WTC11 (cell line): ENCODE data around the gene MEGF6. TPM values are rescaled to one million over a fixed set of nuclear protein-coding genes. Genes with fewer than 3 reads are reported as not detected.

Experiments
- ATAC-seq: fragments of 200-7000 bp; cut with Tn5 transposase; 2 replicates; pipeline ENCODE4 v1.10.0; 2021; ENCODE audit warnings: mild to moderate bottlenecking, moderate library complexity
- CTCF ChIA-PET: fragments of 300-600 bp; sonication (Branson Sonifier 250); formaldehyde crosslinking; loops from one replicate; lab custom pipeline; 2021; ENCODE audit warnings: antibody characterized with exemption; lab: Charles Lee
- POLR2A ChIA-PET: fragments of 350-600 bp; sonication (Branson Sonifier 250); formaldehyde crosslinking; loops from one replicate; lab custom pipeline; 2021; ENCODE audit warnings: antibody characterized with exemption; lab: Charles Lee
- DNase-seq: peaks from one replicate; pipeline ENCODE4 v3.0.0; 2021; ENCODE audit warnings: low spot score
- H3K27ac Mint-ChIP-seq: 2 replicates; pipeline ENCODE4 v1.8.0; 2021; ENCODE audit warnings: mixed read lengths
- H3K27me3 Mint-ChIP-seq: 2 replicates; pipeline ENCODE4 v1.8.0; 2021; ENCODE audit warnings: low read depth, mild to moderate bottlenecking, moderate library complexity, mixed read lengths
- H3K36me3 Mint-ChIP-seq: 2 replicates; pipeline ENCODE4 v1.8.0; 2021; ENCODE audit warnings: mixed read lengths
- H3K4me1 Mint-ChIP-seq: 2 replicates; pipeline ENCODE4 v1.8.0; 2022; ENCODE audit warnings: mixed read lengths
- H3K4me3 Mint-ChIP-seq: 2 replicates; pipeline ENCODE4 v1.8.0; 2021; ENCODE audit warnings: mild to moderate bottlenecking, moderate library complexity, mixed read lengths
- H3K9me3 Mint-ChIP-seq: 2 replicates; pipeline ENCODE4 v1.8.0; 2021; ENCODE audit warnings: mixed read lengths
- ATF1 ChIP-seq: sonication (generic); formaldehyde crosslinking; IDR thresholded peaks from 2 replicates; pipeline ENCODE4 v1.8.1; 2023; ENCODE audit warnings: mild to moderate bottlenecking, moderate library complexity, missing genetic modification reagents
- ETV6 ChIP-seq: sonication (generic); formaldehyde crosslinking; IDR thresholded peaks from 2 replicates; pipeline ENCODE4 v1.8.1; 2022; ENCODE audit warnings: mild to moderate bottlenecking, missing genetic modification reagents
- GABPB1 ChIP-seq: sonication (generic); formaldehyde crosslinking; IDR thresholded peaks from 2 replicates; pipeline ENCODE4 v1.8.1; 2023; ENCODE audit warnings: mild to moderate bottlenecking, missing genetic modification reagents
- GRHL2 ChIP-seq: fragments of 250-450 bp; sonication (Bioruptor Pico); IDR thresholded peaks from 2 replicates; pipeline ENCODE4 v1.8.0; 2022; ENCODE audit warnings: mild to moderate bottlenecking, moderate library complexity; ENCODE audit not compliant: insufficient replicate concordance, severe bottlenecking
- GTF2I ChIP-seq: fragments of 250-450 bp; sonication (Bioruptor Pico); conservative IDR thresholded peaks from 2 replicates; pipeline ENCODE4 v1.4.0; 2021; ENCODE audit warnings: mild to moderate bottlenecking
- HMGA2 ChIP-seq: fragments of 250-450 bp; sonication (Bioruptor Pico); IDR thresholded peaks from 2 replicates; pipeline ENCODE4 v1.4.0; 2021; ENCODE audit warnings: mild to moderate bottlenecking, moderate library complexity
- JAZF1 ChIP-seq: fragments of 250-450 bp; sonication (Bioruptor Pico); IDR thresholded peaks from 2 replicates; pipeline ENCODE4 v1.9.0; 2021; ENCODE audit warnings: moderate library complexity, mild to moderate bottlenecking, inconsistent platforms
- JUN ChIP-seq: sonication (generic); formaldehyde crosslinking; IDR thresholded peaks from 2 replicates; pipeline ENCODE4 v1.8.0; 2023; ENCODE audit warnings: mild to moderate bottlenecking, missing genetic modification reagents
- KAT7 ChIP-seq: sonication (generic); formaldehyde crosslinking; IDR thresholded peaks from 2 replicates; pipeline ENCODE4 v1.8.1; 2023; ENCODE audit warnings: missing genetic modification reagents, mild to moderate bottlenecking, borderline replicate concordance
- MYBL2 ChIP-seq: sonication (generic); formaldehyde crosslinking; IDR thresholded peaks from 2 replicates; pipeline ENCODE4 v1.8.1; 2023; ENCODE audit warnings: mild to moderate bottlenecking, moderate library complexity, missing genetic modification reagents
- NR2C2 ChIP-seq: sonication (generic); formaldehyde crosslinking; IDR thresholded peaks from 2 replicates; pipeline ENCODE4 v1.8.0; 2022; ENCODE audit warnings: mild to moderate bottlenecking, missing genetic modification reagents
- TCF7 ChIP-seq: sonication (generic); formaldehyde crosslinking; IDR thresholded peaks from 2 replicates; pipeline ENCODE4 v1.8.0; 2022; ENCODE audit warnings: mild to moderate bottlenecking, low read depth, missing genetic modification reagents, moderate library complexity
- TEAD4 ChIP-seq: sonication (generic); formaldehyde crosslinking; IDR thresholded peaks from 2 replicates; pipeline ENCODE4 v1.8.0; 2022; ENCODE audit warnings: mild to moderate bottlenecking, missing genetic modification reagents
- TP53 ChIP-seq: sonication (generic); formaldehyde crosslinking; IDR thresholded peaks from 2 replicates; pipeline ENCODE4 v1.8.1; 2023; ENCODE audit warnings: mild to moderate bottlenecking, missing genetic modification reagents
- ZNF138 ChIP-seq: sonication (generic); formaldehyde crosslinking; conservative IDR thresholded peaks from 2 replicates; pipeline ENCODE4 v1.8.1; 2022; ENCODE audit warnings: mild to moderate bottlenecking, moderate library complexity, missing genetic modification reagents
- ZNF219 ChIP-seq: sonication (generic); formaldehyde crosslinking; IDR thresholded peaks from 2 replicates; pipeline ENCODE4 v1.8.0; 2023; ENCODE audit warnings: missing genetic modification reagents, mild to moderate bottlenecking, borderline replicate concordance
- ZNF396 ChIP-seq: fragments of 250-450 bp; sonication (Bioruptor Pico); IDR thresholded peaks from 2 replicates; pipeline ENCODE4 v1.8.0; 2021; ENCODE audit warnings: mild to moderate bottlenecking, moderate library complexity, borderline replicate concordance
- ZNF416 ChIP-seq: fragments of 250-450 bp; sonication (Bioruptor Pico); IDR thresholded peaks from 2 replicates; pipeline ENCODE4 v1.9.0; 2021; ENCODE audit warnings: mild to moderate bottlenecking, inconsistent platforms
- ZNF671 ChIP-seq: fragments of 250-450 bp; sonication (Bioruptor Pico); IDR thresholded peaks from 2 replicates; pipeline ENCODE4 v1.8.0; 2021; ENCODE audit warnings: mild to moderate bottlenecking
- total RNA-seq: library from RNA; stranded (reverse); gene quantifications from 3 replicates; pipeline ENCODE4 v1.2.3, GENCODE V29; 2021
- TF ChIP-seq, protein P1 (sequence below): sonication (generic); formaldehyde crosslinking; IDR thresholded peaks from 2 replicates; pipeline ENCODE4 v1.8.0; 2023; ENCODE audit warnings: missing genetic modification reagents, mild to moderate bottlenecking, borderline replicate concordance
- TF ChIP-seq, protein P2 (sequence below): sonication (generic); formaldehyde crosslinking; IDR thresholded peaks from 2 replicates; pipeline ENCODE4 v1.8.1; 2022; ENCODE audit warnings: mild to moderate bottlenecking, moderate library complexity, missing genetic modification reagents
- TF ChIP-seq, protein P3 (sequence below): sonication (generic); formaldehyde crosslinking; IDR thresholded peaks from 2 replicates; pipeline ENCODE4 v1.8.0; 2022; ENCODE audit warnings: mild to moderate bottlenecking, missing genetic modification reagents
- TF ChIP-seq, protein P4 (sequence below): fragments of 250-450 bp; sonication (Bioruptor Pico); IDR thresholded peaks from 2 replicates; pipeline ENCODE4 v1.8.0; 2021; ENCODE audit warnings: mild to moderate bottlenecking
- TF ChIP-seq, protein P5 (sequence below): sonication (generic); formaldehyde crosslinking; IDR thresholded peaks from 2 replicates; pipeline ENCODE4 v1.8.0; 2022; ENCODE audit warnings: mild to moderate bottlenecking, missing genetic modification reagents

MEGF6 gene
- total RNA-seq, 1 experiment from 2014 or later, result 24.9 TPM

DNA sequence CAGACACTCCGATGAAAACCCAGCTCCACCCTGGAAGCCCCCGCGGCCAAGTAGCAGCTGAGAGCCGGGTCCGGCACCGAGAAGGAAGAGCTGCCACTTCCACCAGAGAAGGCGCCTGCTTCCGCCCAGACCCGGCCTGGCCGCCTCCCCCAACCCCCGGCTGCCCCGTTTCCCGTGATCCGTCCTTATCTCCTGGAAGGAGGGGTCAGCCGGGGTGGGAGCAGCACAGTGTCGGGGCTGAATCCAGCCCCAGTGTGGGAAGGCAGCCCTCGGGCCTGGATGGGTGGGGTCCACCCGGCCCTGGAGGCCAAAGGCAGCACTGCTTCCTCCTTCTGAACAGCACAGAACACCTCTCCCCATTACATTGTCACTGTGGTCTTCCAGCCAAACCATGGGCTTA lies 69.4 kb downstream of the MEGF6 start (continued):
- TF ChIP-seq, protein P1, sequence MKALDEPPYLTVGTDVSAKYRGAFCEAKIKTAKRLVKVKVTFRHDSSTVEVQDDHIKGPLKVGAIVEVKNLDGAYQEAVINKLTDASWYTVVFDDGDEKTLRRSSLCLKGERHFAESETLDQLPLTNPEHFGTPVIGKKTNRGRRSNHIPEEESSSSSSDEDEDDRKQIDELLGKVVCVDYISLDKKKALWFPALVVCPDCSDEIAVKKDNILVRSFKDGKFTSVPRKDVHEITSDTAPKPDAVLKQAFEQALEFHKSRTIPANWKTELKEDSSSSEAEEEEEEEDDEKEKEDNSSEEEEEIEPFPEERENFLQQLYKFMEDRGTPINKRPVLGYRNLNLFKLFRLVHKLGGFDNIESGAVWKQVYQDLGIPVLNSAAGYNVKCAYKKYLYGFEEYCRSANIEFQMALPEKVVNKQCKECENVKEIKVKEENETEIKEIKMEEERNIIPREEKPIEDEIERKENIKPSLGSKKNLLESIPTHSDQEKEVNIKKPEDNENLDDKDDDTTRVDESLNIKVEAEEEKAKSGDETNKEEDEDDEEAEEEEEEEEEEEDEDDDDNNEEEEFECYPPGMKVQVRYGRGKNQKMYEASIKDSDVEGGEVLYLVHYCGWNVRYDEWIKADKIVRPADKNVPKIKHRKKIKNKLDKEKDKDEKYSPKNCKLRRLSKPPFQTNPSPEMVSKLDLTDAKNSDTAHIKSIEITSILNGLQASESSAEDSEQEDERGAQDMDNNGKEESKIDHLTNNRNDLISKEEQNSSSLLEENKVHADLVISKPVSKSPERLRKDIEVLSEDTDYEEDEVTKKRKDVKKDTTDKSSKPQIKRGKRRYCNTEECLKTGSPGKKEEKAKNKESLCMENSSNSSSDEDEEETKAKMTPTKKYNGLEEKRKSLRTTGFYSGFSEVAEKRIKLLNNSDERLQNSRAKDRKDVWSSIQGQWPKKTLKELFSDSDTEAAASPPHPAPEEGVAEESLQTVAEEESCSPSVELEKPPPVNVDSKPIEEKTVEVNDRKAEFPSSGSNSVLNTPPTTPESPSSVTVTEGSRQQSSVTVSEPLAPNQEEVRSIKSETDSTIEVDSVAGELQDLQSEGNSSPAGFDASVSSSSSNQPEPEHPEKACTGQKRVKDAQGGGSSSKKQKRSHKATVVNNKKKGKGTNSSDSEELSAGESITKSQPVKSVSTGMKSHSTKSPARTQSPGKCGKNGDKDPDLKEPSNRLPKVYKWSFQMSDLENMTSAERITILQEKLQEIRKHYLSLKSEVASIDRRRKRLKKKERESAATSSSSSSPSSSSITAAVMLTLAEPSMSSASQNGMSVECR, result no peak
- TF ChIP-seq, protein P2, sequence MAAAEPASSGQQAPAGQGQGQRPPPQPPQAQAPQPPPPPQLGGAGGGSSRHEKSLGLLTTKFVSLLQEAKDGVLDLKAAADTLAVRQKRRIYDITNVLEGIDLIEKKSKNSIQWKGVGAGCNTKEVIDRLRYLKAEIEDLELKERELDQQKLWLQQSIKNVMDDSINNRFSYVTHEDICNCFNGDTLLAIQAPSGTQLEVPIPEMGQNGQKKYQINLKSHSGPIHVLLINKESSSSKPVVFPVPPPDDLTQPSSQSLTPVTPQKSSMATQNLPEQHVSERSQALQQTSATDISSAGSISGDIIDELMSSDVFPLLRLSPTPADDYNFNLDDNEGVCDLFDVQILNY (CRISPR knock-in tag), result no peak
- TF ChIP-seq GTF2I (CRISPR knock-in tag) (no peak), ZNF416 (CRISPR knock-in tag) (no peak)

DNA sequence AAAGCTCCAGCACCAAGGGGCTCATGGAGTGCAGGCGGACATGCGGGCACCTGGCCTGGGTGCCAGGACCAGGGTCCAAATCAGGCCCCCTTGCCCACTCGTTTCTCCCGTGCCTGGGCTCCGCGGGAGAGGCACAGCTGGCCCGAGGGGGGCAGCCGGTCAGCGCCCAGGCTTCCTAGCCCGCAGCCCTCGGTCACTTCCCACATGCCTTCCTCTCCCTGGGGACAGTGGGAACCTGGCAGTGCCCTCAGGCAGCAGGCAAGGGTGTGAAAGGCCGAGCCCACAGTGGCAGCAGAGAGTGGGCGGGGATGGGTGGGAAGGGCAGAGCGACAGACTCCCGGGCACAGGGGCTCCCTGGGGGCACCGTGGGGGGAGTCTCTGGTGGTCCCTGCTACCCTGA lies 69.8 kb downstream of the MEGF6 start:
- POLR2A ChIA-PET, result no interaction called here
- H3K9me3 Mint-ChIP-seq, result no peaks in the 10 kb centered on the region
- no peak for ATAC-seq

DNA sequence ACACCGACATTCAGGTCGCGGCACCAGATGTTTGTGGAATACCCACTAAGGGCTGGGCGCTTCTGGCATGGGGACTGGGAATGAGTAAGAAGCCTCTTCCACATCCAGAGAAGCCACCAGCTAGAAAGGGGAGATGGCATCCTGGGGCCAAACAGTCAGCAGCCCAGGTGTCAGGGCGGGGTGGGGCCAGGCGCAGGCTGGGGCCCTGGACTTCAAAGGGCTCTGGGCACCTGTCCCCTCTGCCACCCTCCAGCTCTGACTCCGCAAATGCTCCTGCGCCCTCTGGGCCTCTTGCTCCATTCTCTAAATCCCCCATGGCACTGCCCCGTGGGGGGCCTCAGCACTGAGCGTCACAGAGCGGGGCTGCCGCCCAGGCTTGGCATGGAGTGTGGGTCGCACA lies 70.4 kb downstream of the MEGF6 start:
- no peak overlapping the region for H3K4me3 Mint-ChIP-seq
- DNase-seq, result no peak
- TF ChIP-seq, protein P1, result no peak
- TF ChIP-seq JUN, result no peak
- TF ChIP-seq TP53 (CRISPR knock-in tag), result no peak
- TF ChIP-seq JAZF1, result no peak
- no peak for TF ChIP-seq MYBL2 (CRISPR knock-in tag)
- TF ChIP-seq ETV6 (CRISPR knock-in tag), result no peak
- TF ChIP-seq TEAD4 (CRISPR knock-in tag), result no peak
- TF ChIP-seq, protein P3, sequence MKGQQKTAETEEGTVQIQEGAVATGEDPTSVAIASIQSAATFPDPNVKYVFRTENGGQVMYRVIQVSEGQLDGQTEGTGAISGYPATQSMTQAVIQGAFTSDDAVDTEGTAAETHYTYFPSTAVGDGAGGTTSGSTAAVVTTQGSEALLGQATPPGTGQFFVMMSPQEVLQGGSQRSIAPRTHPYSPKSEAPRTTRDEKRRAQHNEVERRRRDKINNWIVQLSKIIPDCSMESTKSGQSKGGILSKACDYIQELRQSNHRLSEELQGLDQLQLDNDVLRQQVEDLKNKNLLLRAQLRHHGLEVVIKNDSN, result no peak
- TF ChIP-seq, all 79 proteins: peak for 0
- H3K36me3 Mint-ChIP-seq, result no peaks in the 10 kb centered on the region
- H3K27me3 Mint-ChIP-seq, result no peaks in the 10 kb centered on the region
- no peaks in the 10 kb centered on the region for H3K9me3 Mint-ChIP-seq
- H3K27ac Mint-ChIP-seq, result peak overlapping the region; percentile 27; the same call in 1 of the 2 replicates
- no peak for ATAC-seq
- CTCF ChIA-PET, result interaction anchor here (0.6 to 2.4 kb wide), 2 partner anchors 22 to 232 kb away, joined by 3 to 10 read pairs; no protein-coding TSS in a partner anchor
- H3K4me1 Mint-ChIP-seq, result no peaks in the 10 kb centered on the region
- POLR2A ChIA-PET, result no interaction called here

More for the DNA sequence above, 69.8 kb downstream of the MEGF6 start:
- TF ChIP-seq GRHL2 (CRISPR knock-in tag), result no peak
- TF ChIP-seq, protein P4, sequence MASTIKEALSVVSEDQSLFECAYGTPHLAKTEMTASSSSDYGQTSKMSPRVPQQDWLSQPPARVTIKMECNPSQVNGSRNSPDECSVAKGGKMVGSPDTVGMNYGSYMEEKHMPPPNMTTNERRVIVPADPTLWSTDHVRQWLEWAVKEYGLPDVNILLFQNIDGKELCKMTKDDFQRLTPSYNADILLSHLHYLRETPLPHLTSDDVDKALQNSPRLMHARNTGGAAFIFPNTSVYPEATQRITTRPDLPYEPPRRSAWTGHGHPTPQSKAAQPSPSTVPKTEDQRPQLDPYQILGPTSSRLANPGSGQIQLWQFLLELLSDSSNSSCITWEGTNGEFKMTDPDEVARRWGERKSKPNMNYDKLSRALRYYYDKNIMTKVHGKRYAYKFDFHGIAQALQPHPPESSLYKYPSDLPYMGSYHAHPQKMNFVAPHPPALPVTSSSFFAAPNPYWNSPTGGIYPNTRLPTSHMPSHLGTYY (CRISPR knock-in tag), result no peak
- TF ChIP-seq GABPB1 (CRISPR knock-in tag), result no peak
- TF ChIP-seq ZNF138, result no peak
- TF ChIP-seq ZNF416 (CRISPR knock-in tag), result no peak
- no peak for TF ChIP-seq ATF1 (CRISPR knock-in tag)
- TF ChIP-seq HMGA2 (CRISPR knock-in tag), result no peak
- TF ChIP-seq ZNF671 (CRISPR knock-in tag), result no peak
- TF ChIP-seq, protein P5, sequence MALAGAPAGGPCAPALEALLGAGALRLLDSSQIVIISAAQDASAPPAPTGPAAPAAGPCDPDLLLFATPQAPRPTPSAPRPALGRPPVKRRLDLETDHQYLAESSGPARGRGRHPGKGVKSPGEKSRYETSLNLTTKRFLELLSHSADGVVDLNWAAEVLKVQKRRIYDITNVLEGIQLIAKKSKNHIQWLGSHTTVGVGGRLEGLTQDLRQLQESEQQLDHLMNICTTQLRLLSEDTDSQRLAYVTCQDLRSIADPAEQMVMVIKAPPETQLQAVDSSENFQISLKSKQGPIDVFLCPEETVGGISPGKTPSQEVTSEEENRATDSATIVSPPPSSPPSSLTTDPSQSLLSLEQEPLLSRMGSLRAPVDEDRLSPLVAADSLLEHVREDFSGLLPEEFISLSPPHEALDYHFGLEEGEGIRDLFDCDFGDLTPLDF (CRISPR knock-in tag), result no peak
- no peak for TF ChIP-seq KAT7 (CRISPR knock-in tag)
- no peak for TF ChIP-seq ZNF396
- no peak for TF ChIP-seq ZNF219 (CRISPR knock-in tag)
- TF ChIP-seq TCF7 (CRISPR knock-in tag), result no peak
- TF ChIP-seq NR2C2, result no peak
- no peak overlapping the region for H3K27ac Mint-ChIP-seq
- no peaks in the 10 kb centered on the region for H3K4me1 Mint-ChIP-seq
- H3K4me3 Mint-ChIP-seq, result no peak overlapping the region
- no peaks in the 10 kb centered on the region for H3K36me3 Mint-ChIP-seq
- CTCF ChIA-PET, result interaction anchor here (1.7 to 2.4 kb wide), 3 partner anchors 9 to 50 kb away, joined by 4 to 10 read pairs (median 6); no protein-coding TSS in a partner anchor
- no peaks in the 10 kb centered on the region for H3K27me3 Mint-ChIP-seq
- no peak for DNase-seq
